ENCODE measurements around the gene KCTD1.

The KCTD1 gene

DNA sequence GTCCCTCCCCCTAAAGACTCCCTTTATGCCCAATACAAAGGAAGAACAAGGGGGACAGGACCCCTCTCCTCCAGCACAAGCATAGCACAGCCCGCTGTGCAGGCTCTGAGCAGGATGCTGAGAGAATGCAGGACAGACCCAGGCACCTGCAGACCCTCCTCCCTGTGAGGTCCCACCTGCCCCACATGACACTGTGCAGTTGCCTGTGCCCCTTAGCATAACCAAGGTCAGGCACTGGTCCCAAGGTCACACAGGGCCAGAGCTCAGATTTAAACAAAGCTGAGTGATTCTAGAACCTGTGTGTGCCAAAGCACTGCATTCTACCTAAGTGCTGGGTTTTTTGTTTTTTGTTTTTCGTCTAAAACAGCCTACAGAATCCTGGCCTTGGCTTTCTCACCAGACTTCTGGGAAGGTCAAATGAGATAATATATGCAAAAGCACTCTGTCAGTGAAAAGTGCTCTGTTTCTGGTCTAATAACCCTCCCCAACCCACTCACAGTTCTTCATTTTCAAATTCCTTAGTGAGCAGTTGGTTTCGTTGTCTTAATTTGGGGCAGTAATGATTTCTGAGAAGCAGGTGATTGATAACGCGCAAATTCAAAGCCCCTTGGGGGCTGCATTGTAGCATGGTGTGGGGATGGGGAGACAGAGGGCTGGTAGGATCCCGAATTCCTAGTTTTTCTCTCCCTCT lies 125.7 kb downstream of the KCTD1 start:
- Histone ChIP-seq H2BK5ac (ENCODE audit: low read depth, low read length, poor library complexity) (no peak overlapping the region), H4K8ac (ENCODE audit: low read depth, low read length) (no peak overlapping the region)

DNA sequence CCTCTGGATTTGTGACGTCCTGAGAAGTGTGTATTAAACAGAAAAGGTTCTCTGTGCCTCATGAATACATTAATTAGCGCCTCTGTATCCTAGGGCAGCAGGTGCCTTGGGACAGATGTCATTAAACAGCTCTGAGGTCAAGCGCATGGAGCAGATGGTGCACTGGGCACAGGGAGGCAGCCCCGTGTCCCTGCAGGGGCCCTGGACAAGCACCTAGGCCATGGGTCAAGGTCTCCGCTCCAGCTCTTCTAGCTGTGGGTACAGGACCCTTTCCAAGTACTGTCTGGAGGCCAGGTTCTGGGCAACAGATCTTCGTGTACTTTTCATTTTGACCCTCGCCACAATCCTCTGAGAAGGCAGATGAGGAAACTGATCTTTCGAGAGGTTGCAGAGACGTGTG lies 126.4 kb downstream of the KCTD1 start:
- Histone ChIP-seq H3K4me1 (ENCODE audit: control insufficient read depth in 1 of 2, insufficient read depth in 2 of 2, low read length in 2 of 2) (peaks cover 5 to 7% of the 10 kb centered on the region in 2 experiments), H3K27me3 (ENCODE audit: insufficient read depth, low read length) (no peaks in the 10 kb centered on the region), H3K9ac (ENCODE audit: low read length) (no peak overlapping the region), H3K4me2 (ENCODE audit: low read length) (no peak overlapping the region), H3K36me3 (ENCODE audit: control insufficient read depth in 1 of 2, insufficient read depth in 2 of 2, low read length in 2 of 2) (no peaks in the 10 kb centered on the region), H2BK120ac (ENCODE audit: insufficient read depth, low read length, poor library complexity) (no peak overlapping the region), H3K18ac (ENCODE audit: low read length) (no peak overlapping the region), H2AK5ac (ENCODE audit: low read length) (no peak overlapping the region), H2BK12ac (ENCODE audit: low read length) (no peak overlapping the region), H4K8ac (ENCODE audit: low read depth, low read length) (no peak overlapping the region), H2AFZ (ENCODE audit: insufficient read depth, low read length, poor library complexity) (no peak overlapping the region), H2BK5ac (ENCODE audit: low read depth, low read length, poor library complexity) (no peak overlapping the region), H4K12ac (ENCODE audit: low read depth, low read length) (no peak overlapping the region), H3K27ac (ENCODE audit: low read depth, low read length) (no peak overlapping the region), H3K79me1 (ENCODE audit: low read length) (no peaks in the 10 kb centered on the region), H3K4me3 (ENCODE audit: low read depth, low read length) (no peak overlapping the region), H3K4ac (ENCODE audit: low read depth, low read length) (no peak overlapping the region), H3K79me2 (ENCODE audit: control insufficient read depth, insufficient read depth, low read length, poor library complexity) (no peaks in the 10 kb centered on the region), H3K14ac (ENCODE audit: low read length) (no peak overlapping the region), H4K91ac (ENCODE audit: low read depth, low read length) (no peak overlapping the region), H3K23ac (ENCODE audit: low read length) (no peak overlapping the region), H3K9me3 (ENCODE audit: insufficient read depth, low read depth, low read length) (no peaks in the 10 kb centered on the region)
- DNase-seq: no peak
- no CpG with 5 or more reads among the region's 9 CpGs for WGBS (ENCODE audit: extremely low coverage, insufficient coverage, insufficient read length)

More for the DNA sequence above, 125.7 kb downstream of the KCTD1 start:
- no peak overlapping the region for H3K18ac ChIP-seq (ENCODE audit: low read length)
- H3K79me2 ChIP-seq (ENCODE audit: control insufficient read depth, insufficient read depth, low read length, poor library complexity): no peaks in the 10 kb centered on the region
- H4K91ac ChIP-seq (ENCODE audit: low read depth, low read length): no peak overlapping the region
- no peak overlapping the region for H2AK5ac ChIP-seq (ENCODE audit: low read length)
- no peak overlapping the region for H3K4me3 ChIP-seq (ENCODE audit: low read depth, low read length)
- H3K9ac ChIP-seq (ENCODE audit: low read length): no peak overlapping the region
- H2BK120ac ChIP-seq (ENCODE audit: insufficient read depth, low read length, poor library complexity): no peak overlapping the region
- no peak for DNase-seq
- no peaks in the 10 kb centered on the region for H3K9me3 ChIP-seq (ENCODE audit: insufficient read depth, low read depth, low read length)
- no peak overlapping the region for H2BK12ac ChIP-seq (ENCODE audit: low read length)
- peaks cover 5 to 7% of the 10 kb centered on the region in 2 experiments for H3K4me1 ChIP-seq (ENCODE audit: control insufficient read depth in 1 of 2, insufficient read depth in 2 of 2, low read length in 2 of 2)
- no peak overlapping the region for H3K4me2 ChIP-seq (ENCODE audit: low read length)
- H3K36me3 ChIP-seq (ENCODE audit: control insufficient read depth in 1 of 2, insufficient read depth in 2 of 2, low read length in 2 of 2): no peaks in the 10 kb centered on the region
- H3K79me1 ChIP-seq (ENCODE audit: low read length): no peaks in the 10 kb centered on the region
- no peak overlapping the region for H3K14ac ChIP-seq (ENCODE audit: low read length)
- no peaks in the 10 kb centered on the region for H3K27me3 ChIP-seq (ENCODE audit: insufficient read depth, low read length)
- H3K23ac ChIP-seq (ENCODE audit: low read length): no peak overlapping the region
- H2AFZ ChIP-seq (ENCODE audit: insufficient read depth, low read length, poor library complexity): no peak overlapping the region
- no CpG with 5 or more reads among the region's 6 CpGs for WGBS (ENCODE audit: extremely low coverage, insufficient coverage, insufficient read length)
- no peak overlapping the region for H4K12ac ChIP-seq (ENCODE audit: low read depth, low read length)
- H3K27ac ChIP-seq (ENCODE audit: low read depth, low read length): no peak overlapping the region
- no peak overlapping the region for H3K4ac ChIP-seq (ENCODE audit: low read depth, low read length)

DNA sequence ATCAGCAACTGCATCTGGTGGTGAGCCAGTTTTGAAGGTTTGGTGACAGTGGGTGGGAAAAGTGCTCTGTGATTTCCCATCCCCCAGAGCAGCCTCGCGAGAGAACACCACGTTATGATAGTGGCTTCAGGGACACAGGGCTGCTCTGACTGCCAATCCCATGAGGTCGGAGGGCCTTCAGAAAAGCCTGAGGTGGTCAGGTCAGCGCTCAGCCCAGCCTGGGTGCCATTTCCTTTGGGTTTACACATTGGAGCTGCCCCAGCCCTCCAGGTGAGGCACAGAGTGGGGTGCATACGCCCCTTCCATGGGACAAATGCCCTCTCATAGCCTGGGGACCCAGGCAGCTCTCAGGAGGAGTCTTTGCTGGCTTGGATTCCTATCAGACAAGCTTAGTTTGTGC lies 126.8 kb downstream of the KCTD1 start:
- H3K18ac ChIP-seq (ENCODE audit: low read length): no peak overlapping the region
- no peak overlapping the region for H3K27ac ChIP-seq (ENCODE audit: low read depth, low read length)

DNA sequence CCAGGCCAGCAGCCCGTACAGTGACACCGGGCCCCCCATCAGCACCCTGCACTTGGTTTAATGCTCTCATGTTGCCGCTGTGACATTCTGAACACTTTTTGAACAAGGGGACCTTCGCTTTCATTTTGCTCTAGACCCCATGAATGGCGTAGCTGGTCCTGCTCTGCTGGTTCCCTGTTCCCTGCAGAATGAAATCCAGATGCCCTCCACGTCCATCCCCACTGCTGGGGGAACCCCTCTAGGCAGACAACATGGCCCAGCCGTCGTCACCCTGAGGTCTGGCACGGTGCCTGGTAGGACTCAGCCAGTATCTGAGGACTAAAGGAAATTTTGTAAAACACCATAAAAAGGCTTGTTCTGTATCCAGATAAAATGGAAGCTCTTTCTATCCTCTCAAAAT lies 128.6 kb downstream of the KCTD1 start:
- H2BK12ac ChIP-seq (ENCODE audit: low read length): no peak overlapping the region
- peaks cover 0 to 2% of the 10 kb centered on the region in 2 experiments for H3K4me1 ChIP-seq (ENCODE audit: control insufficient read depth in 1 of 2, insufficient read depth in 2 of 2, low read length in 2 of 2)
- H3K79me1 ChIP-seq (ENCODE audit: low read length): no peaks in the 10 kb centered on the region
- no peak overlapping the region for H2BK5ac ChIP-seq (ENCODE audit: low read depth, low read length, poor library complexity)
- DNase-seq: no peak
- no peaks in the 10 kb centered on the region for H3K36me3 ChIP-seq (ENCODE audit: control insufficient read depth in 1 of 2, insufficient read depth in 2 of 2, low read length in 2 of 2)
- H3K27ac ChIP-seq (ENCODE audit: low read depth, low read length): no peak overlapping the region
- H2AFZ ChIP-seq (ENCODE audit: insufficient read depth, low read length, poor library complexity): no peak overlapping the region
- no peaks in the 10 kb centered on the region for H3K27me3 ChIP-seq (ENCODE audit: insufficient read depth, low read length)
- no peak overlapping the region for H4K12ac ChIP-seq (ENCODE audit: low read depth, low read length)
- H3K9me3 ChIP-seq (ENCODE audit: insufficient read depth, low read depth, low read length): no peaks in the 10 kb centered on the region
- no peak overlapping the region for H3K4me3 ChIP-seq (ENCODE audit: low read depth, low read length)
- no peak overlapping the region for H2BK120ac ChIP-seq (ENCODE audit: insufficient read depth, low read length, poor library complexity)
- H2AK5ac ChIP-seq (ENCODE audit: low read length): no peak overlapping the region
- no CpG with 5 or more reads among the region's 9 CpGs for WGBS (ENCODE audit: extremely low coverage, insufficient coverage, insufficient read length)
- no peak overlapping the region for H3K4me2 ChIP-seq (ENCODE audit: low read length)
- no peak overlapping the region for H3K4ac ChIP-seq (ENCODE audit: low read depth, low read length)
- H3K79me2 ChIP-seq (ENCODE audit: control insufficient read depth, insufficient read depth, low read length, poor library complexity): no peaks in the 10 kb centered on the region
- no peak overlapping the region for H4K8ac ChIP-seq (ENCODE audit: low read depth, low read length)
- no peak overlapping the region for H3K14ac ChIP-seq (ENCODE audit: low read length)
- no peak overlapping the region for H4K91ac ChIP-seq (ENCODE audit: low read depth, low read length)
- H3K18ac ChIP-seq (ENCODE audit: low read length): no peak overlapping the region
- H3K23ac ChIP-seq (ENCODE audit: low read length): no peak overlapping the region
- no peak overlapping the region for H3K9ac ChIP-seq (ENCODE audit: low read length)

More for the DNA sequence above, 126.8 kb downstream of the KCTD1 start:
- H2BK12ac ChIP-seq (ENCODE audit: low read length): no peak overlapping the region
- no peak overlapping the region for H3K23ac ChIP-seq (ENCODE audit: low read length)
- WGBS (ENCODE audit: extremely low coverage, insufficient coverage, insufficient read length): no CpG with 5 or more reads among the region's 6 CpGs
- peaks cover 5 to 7% of the 10 kb centered on the region in 2 experiments for H3K4me1 ChIP-seq (ENCODE audit: control insufficient read depth in 1 of 2, insufficient read depth in 2 of 2, low read length in 2 of 2)
- no peak overlapping the region for H2BK5ac ChIP-seq (ENCODE audit: low read depth, low read length, poor library complexity)
- no peak overlapping the region for H4K12ac ChIP-seq (ENCODE audit: low read depth, low read length)
- H3K4me2 ChIP-seq (ENCODE audit: low read length): no peak overlapping the region
- H3K14ac ChIP-seq (ENCODE audit: low read length): no peak overlapping the region
- no peaks in the 10 kb centered on the region for H3K79me1 ChIP-seq (ENCODE audit: low read length)
- no peak overlapping the region for H2AK5ac ChIP-seq (ENCODE audit: low read length)
- H3K36me3 ChIP-seq (ENCODE audit: control insufficient read depth in 1 of 2, insufficient read depth in 2 of 2, low read length in 2 of 2): no peaks in the 10 kb centered on the region
- H3K4me3 ChIP-seq (ENCODE audit: low read depth, low read length): no peak overlapping the region
- no peaks in the 10 kb centered on the region for H3K9me3 ChIP-seq (ENCODE audit: insufficient read depth, low read depth, low read length)
- H2AFZ ChIP-seq (ENCODE audit: insufficient read depth, low read length, poor library complexity): no peak overlapping the region
- no peak for DNase-seq
- no peak overlapping the region for H4K91ac ChIP-seq (ENCODE audit: low read depth, low read length)
- no peak overlapping the region for H2BK120ac ChIP-seq (ENCODE audit: insufficient read depth, low read length, poor library complexity)
- H3K27me3 ChIP-seq (ENCODE audit: insufficient read depth, low read length): no peaks in the 10 kb centered on the region
- no peak overlapping the region for H3K4ac ChIP-seq (ENCODE audit: low read depth, low read length)
- no peak overlapping the region for H3K9ac ChIP-seq (ENCODE audit: low read length)
- H4K8ac ChIP-seq (ENCODE audit: low read depth, low read length): no peak overlapping the region
- no peaks in the 10 kb centered on the region for H3K79me2 ChIP-seq (ENCODE audit: control insufficient read depth, insufficient read depth, low read length, poor library complexity)
